ENCODE measurements around the gene CCDC148.

The CCDC148 gene

GRCh38 chr2:158172719-158173118 lies 283.8 kb downstream of the CCDC148 start:
- no peak for DNase-seq (ENCODE audit: low spot score)

GRCh38 chr2:158154596-158154995 lies 302.0 kb downstream of the CCDC148 start:
- no peak for DNase-seq (ENCODE audit: low spot score)

DNA sequence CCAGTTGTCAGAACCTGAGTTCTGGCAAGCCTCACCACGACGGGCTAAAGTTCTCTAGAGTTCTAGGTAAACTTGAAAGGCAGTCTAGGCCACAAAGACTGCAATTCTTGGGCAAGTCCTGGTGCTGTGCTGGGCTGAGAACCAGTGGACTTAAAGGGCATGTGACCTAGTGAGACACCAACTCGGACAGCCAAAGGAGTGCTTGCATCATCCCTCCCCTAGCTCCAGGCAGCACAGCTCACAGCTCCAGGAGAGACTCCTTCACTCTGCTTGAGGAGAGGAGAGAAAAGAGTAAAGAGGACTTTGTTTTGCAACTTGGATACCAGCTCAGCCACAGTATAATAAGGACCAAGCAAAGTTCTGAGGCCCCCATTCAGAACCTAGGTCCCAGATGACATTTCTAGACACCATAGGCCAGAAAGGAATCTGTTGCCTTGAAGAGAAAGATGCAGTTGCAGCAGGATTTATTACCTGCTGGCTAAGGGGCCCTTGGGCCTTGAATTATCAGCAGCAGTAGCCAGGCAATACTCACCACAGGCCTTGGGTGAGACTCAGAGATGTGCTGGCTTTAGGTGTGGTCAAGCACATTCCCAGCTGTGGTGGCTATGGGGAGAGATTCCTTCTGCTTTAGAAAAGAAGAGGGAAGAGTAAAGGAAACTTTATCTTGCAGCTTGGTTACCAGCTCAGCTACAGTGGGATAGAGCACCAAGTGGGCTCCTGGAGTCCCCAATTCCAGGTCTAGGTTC lies 303.1 kb downstream of the CCDC148 start:
- no peak for DNase-seq (ENCODE audit: low spot score)

GRCh38 chr2:158144914-158145625 lies 311.5 kb downstream of the CCDC148 start:
- no peak for DNase-seq (ENCODE audit: low spot score)

DNA sequence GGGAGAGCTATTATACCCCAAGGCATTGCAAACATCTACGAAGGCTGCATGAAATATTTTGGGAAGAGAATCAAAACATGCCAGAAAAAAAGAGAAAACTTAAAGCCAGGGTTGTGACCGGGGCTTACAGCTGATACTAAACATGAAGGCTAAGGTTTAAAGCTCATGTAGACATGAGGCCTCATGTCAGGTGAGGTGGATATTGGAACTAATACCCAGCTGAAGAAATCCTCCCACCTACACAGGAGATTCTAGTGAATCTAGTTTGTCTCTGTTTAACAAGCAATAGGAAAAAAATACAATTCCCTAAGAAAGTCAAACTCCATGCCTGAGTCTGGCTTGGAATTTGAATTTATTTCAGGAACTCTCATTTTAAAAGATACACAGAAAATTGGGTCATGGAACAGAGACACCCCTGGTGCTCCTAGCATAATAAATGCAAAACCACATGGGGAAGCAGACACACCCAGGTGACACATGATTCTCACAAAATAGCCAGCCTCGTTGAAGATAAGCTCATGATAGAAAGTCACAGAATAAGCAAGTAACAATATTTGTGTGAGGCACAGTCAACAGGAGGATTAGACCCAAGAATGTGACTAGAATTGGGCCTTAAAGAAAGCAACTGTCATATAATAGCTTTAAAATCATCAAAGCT lies 312.7 kb downstream of the CCDC148 start:
- DNase-seq (ENCODE audit: low spot score) = no peak

DNA sequence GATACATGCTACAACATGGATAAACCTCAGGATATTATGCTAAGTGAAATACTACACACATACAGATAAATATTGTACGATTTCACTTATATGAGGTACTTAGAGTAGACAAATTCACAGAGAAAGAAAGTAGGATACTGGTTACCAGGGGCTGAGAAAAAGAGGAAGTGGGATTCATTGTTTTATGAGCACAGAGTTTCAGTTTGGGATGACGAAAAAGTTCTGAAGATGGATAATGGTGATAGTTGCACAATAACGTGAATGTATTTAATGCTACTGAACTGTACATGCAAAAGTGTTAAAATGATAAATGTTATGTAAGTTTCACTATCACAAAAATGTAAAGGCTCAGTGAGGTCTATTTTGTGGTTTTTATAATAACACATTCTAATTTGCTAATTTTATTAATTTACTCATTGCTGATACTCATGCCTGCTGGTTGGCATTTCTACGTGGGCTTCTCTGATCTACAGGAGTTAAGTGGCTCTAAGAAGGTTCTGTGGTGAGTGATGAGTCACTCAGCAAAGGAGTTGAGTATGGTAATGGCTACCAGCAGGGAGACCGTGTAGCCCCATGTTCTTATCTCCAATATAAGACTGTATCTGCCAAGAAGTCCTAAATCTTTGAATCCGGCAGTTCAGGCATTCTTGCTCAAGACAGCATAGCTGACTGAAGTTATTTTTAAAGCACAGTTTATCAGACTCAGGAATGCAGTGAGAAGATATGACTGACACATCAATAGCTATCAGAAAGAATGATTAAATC lies 313.8 kb downstream of the CCDC148 start:
- DNase-seq (ENCODE audit: low spot score) = no peak

- no peak for DNase-seq (ENCODE audit: low spot score)
Measured at GRCh38 chr2:158142165-158142564, 314.4 kb downstream of the CCDC148 start.

GRCh38 chr2:158140201-158140600 lies 316.4 kb downstream of the CCDC148 start:
- no peak for DNase-seq (ENCODE audit: low spot score)

- no peak for DNase-seq (ENCODE audit: low spot score)
Measured at GRCh38 chr2:158138255-158138654, 318.3 kb downstream of the CCDC148 start.

GRCh38 chr2:158135096-158135495 lies 321.5 kb downstream of the CCDC148 start:
- no peak for DNase-seq (ENCODE audit: low spot score)

DNA sequence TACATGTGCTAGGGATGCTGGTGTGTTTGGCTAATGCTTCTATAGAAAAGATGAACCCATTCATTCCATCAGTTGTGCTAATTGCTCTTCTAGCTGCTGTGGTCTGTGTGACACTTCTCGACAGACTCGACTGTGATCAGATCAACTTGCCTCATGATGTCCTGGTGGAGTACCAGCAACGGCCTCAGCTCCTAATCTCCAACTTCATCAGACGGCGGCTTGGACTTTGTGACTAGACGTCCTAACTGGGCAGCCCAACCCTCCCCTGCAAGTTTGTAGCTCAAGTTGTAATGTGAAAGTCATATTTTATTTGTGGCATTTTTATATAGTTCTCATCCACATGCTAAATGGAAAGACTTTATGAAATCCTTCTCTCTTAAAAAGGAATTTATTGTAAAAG lies 321.9 kb downstream of the CCDC148 start:
- no peak for DNase-seq (ENCODE audit: low spot score)

GRCh38 chr2:158134055-158134454 lies 322.5 kb downstream of the CCDC148 start:
- no peak for DNase-seq (ENCODE audit: low spot score)

- DNase-seq (ENCODE audit: low spot score) = no peak
Measured at GRCh38 chr2:158131919-158132566, 324.5 kb downstream of the CCDC148 start.

GRCh38 chr2:158131483-158131912 lies 325.1 kb downstream of the CCDC148 start:
- no peak for DNase-seq (ENCODE audit: low spot score)

- no peak for DNase-seq (ENCODE audit: low spot score)
Measured at GRCh38 chr2:158130832-158131473, 325.6 kb downstream of the CCDC148 start.

- DNase-seq (ENCODE audit: low spot score) = no peak
Measured at GRCh38 chr2:158129037-158129436, 327.5 kb downstream of the CCDC148 start.

DNA sequence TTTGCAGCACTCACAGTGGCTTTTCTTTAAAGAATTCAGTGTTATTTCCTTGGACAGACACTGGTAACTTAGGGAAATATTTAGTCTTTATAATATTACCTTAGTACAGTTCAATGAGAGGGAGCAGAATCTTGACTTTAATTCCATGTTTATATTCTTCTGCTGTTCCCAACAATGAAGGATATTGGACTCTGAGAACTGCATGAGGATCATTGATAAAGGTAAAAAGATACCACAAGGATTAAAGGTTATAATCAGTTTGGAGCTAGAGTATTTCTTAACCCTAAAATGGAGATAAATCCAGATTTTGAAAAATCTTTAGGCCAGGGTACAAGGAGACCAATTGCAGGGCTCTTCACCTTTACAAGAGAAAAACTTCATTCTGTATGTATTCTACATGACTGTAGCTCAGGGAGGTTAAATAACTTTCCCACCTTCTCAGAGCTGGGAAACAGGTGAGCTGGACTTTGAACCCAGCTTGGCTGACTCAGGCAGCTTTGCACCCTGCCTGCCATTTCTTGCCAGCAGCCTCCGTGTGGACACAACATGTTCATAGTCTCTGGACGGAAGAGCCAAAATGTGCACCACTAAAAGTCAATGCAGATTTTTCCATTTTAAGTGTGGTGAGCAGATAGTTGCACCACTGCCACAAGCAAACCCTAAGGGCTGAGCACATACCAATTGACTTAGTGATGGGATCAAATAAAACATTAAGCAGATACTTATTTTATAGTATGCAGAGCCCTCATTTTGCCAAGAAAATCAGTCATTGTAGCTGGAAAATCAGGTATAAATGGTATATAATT lies 328.2 kb downstream of the CCDC148 start:
- DNase-seq (ENCODE audit: low spot score) = no peak

GRCh38 chr2:158127380-158127804 lies 329.2 kb downstream of the CCDC148 start:
- no peak for DNase-seq (ENCODE audit: low spot score)

DNA sequence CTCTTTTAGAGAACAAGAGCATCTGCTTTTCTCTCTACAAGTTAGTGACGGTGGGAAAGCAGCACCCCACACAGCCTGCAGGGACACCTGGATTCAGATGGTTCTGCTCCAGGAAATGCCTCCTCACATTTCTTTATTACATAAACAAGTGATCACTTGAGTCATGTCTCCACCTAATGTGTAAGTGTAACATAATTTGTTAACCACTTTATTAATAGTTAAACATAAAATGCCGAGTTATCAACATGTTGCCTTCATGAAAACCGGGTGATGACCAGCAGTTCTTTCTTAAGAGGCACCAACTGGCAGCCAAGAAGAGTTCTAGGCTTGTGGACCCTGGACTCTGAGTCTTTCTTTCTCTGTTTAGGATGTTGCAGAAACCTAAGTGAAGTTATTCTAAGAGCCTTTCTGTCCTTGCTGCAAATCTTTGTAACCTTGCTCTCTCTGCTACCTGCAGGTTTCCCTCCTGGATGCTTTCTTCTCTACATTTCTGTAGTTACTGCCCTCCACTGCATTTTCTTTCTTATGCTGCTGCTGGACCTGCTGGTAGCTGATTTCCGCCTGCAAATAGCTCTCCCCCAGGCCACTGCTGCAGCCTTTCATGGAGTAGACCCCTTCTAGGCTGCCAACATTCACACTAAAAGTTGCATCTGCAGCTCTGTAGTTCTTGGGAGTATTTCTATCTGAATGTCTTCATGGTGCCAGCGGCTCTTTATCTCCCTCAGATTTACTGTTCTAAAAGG lies 330.6 kb downstream of the CCDC148 start:
- DNase-seq (ENCODE audit: low spot score) = no peak

- DNase-seq (ENCODE audit: low spot score) = no peak
Measured at GRCh38 chr2:158124896-158125295, 331.7 kb downstream of the CCDC148 start.

All from CD4-positive, alpha-beta T cell treated with Interleukin-6 at 100 ng/mL for 8 hours (primary cell).